Central memory CD8-positive, alpha-beta T cell (primary cell): ENCODE results near the gene OTOF.

Experiments
- ATAC-seq: fragments of 150-1000 bp; cut with Tn5 transposase; replicated peaks from 2 replicates; pipeline ENCODE4 v1.10.0; 2022; ENCODE audit warnings: mild to moderate bottlenecking, moderate FRiP score, moderate number of reproducible peaks; ENCODE audit not compliant: poor library complexity, severe bottlenecking; ENCODE audit errors: extremely low read depth
- DNase-seq, 2 donors: peaks; one replicate each; pipeline ENCODE4 v3.0.0; 2021; ENCODE audit warnings: low spot score in 2 of 2
- H3K27ac Mint-ChIP-seq: one replicate; pipeline ENCODE4 v1.8.0; 2022; ENCODE audit warnings: low read depth, mild to moderate bottlenecking, moderate library complexity, mixed read lengths
- H3K27me3 Mint-ChIP-seq: one replicate; pipeline ENCODE4 v1.8.0; 2022; ENCODE audit warnings: mixed read lengths
- H3K36me3 Mint-ChIP-seq: one replicate; pipeline ENCODE4 v1.8.0; 2022; ENCODE audit warnings: mild to moderate bottlenecking, moderate library complexity, mixed read lengths; ENCODE audit not compliant: insufficient read depth
- H3K4me1 Mint-ChIP-seq: one replicate; pipeline ENCODE4 v1.8.0; 2022; ENCODE audit warnings: mixed read lengths
- H3K4me3 Mint-ChIP-seq: one replicate; pipeline ENCODE4 v1.8.0; 2022; ENCODE audit warnings: mild to moderate bottlenecking, moderate library complexity, mixed read lengths
- H3K9me3 Mint-ChIP-seq: one replicate; pipeline ENCODE4 v1.8.0; 2022; ENCODE audit warnings: mixed read lengths

Gene OTOF

GRCh38 chr2:26465266-26465925 is 12.5 kb downstream of the OTOF start:
- Mint-ChIP-seq H3K4me1 (no peaks in the 10 kb centered on the region), H3K9me3 (no peaks in the 10 kb centered on the region), H3K27me3 (no peaks in the 10 kb centered on the region), H3K27ac (no peak overlapping the region), H3K36me3 (no peaks in the 10 kb centered on the region), H3K4me3 (no peak overlapping the region)
- no peak for DNase-seq
- ATAC-seq: no peak

DNA sequence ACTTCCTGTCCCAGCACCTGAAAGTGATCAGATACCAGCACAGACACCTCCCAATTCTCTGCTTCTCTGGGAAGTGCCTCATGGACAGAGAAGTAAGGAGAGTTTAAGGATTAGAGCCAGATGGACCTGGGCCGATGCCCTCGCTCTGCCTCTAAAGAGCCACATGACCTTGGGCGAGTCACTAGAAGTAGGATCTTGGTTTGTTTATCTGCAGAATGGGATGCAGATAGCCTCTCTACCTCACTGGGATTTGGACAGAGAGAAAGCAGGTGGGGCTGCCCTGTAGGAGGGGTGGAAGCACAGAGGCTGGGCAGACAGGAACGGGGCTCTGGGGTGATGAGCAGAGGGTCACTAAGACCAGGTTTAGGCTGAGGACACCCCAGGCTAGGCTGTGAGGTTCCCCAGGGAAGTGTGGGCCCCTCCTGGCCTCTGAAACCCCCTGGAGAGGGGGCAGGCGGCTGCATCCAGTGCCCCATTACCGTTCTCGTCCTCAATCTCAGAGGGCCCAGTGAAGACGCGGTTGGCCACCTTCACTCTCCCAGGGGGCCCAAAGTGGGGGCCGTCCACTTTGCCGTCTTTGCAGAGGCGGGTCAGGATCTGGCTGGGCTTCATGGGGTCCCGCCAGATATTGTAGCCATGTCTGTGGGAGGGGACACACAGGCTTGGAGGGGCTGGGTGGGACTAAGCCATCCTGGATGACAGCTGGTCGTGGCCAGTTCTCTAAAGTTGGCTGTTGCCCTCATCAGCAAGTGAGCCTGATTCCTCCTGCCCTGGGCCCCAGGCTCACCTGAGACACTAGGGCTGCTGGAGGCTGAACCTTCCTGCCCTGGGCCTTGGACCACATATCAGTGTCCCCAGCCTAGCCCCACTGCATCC is 13.3 kb downstream of the OTOF start:
- H3K4me3 Mint-ChIP-seq: no peak overlapping the region
- DNase-seq: no peak
- ATAC-seq: no peak
- H3K27ac Mint-ChIP-seq: no peak overlapping the region
- H3K9me3 Mint-ChIP-seq: no peaks in the 10 kb centered on the region
- no peaks in the 10 kb centered on the region for H3K27me3 Mint-ChIP-seq
- no peaks in the 10 kb centered on the region for H3K4me1 Mint-ChIP-seq
- no peaks in the 10 kb centered on the region for H3K36me3 Mint-ChIP-seq

GRCh38 chr2:26463244-26464192 is 14.4 kb downstream of the OTOF start:
- no peak overlapping the region for H3K4me3 Mint-ChIP-seq
- no peaks in the 10 kb centered on the region for H3K4me1 Mint-ChIP-seq
- no peaks in the 10 kb centered on the region for H3K27me3 Mint-ChIP-seq
- ATAC-seq (no peak), DNase-seq (no peak)
- peaks cover 2% of the 10 kb centered on the region for H3K36me3 Mint-ChIP-seq
- no peak overlapping the region for H3K27ac Mint-ChIP-seq
- H3K9me3 Mint-ChIP-seq: no peaks in the 10 kb centered on the region

DNA sequence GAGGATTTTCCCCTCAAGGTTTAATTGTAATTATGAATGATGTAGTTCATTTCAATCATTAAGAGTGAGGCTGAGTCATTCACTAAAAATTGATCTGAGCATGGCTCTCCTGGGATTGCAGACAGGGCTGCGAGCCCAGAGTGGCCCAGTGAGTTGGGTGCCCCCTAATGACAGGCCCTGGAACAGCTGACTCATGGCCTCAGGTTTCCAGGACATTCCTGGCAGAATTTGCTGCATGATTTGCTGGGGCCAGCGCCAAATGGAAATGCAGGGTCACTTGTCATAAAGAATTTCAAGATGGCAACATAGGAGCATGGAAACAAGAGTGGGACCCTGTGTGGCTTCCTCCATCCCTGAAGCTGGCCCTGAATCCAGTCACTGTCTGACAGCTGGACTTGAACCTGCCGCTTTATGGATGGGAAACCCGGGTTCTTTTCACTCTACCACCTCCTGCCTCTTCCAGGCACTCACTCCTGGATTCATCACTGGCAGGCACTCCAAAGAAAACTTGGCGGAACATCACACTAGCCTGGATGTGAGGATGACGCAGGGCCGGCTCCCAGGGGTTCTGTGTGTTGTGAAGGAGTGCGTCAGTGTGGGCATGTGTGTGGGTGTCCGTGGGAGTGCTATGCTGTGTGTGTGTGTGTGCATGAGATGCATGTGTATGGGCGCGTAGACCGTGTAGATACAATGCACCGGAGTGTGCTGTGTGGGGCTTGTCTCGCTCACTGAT is 15.2 kb downstream of the OTOF start:
- H3K36me3 Mint-ChIP-seq: peaks cover 2% of the 10 kb centered on the region
- H3K4me1 Mint-ChIP-seq: no peaks in the 10 kb centered on the region
- ATAC-seq: no peak
- H3K27me3 Mint-ChIP-seq: no peaks in the 10 kb centered on the region
- no peak overlapping the region for H3K27ac Mint-ChIP-seq
- no peak overlapping the region for H3K4me3 Mint-ChIP-seq
- DNase-seq: no peak
- H3K9me3 Mint-ChIP-seq: no peaks in the 10 kb centered on the region

DNA sequence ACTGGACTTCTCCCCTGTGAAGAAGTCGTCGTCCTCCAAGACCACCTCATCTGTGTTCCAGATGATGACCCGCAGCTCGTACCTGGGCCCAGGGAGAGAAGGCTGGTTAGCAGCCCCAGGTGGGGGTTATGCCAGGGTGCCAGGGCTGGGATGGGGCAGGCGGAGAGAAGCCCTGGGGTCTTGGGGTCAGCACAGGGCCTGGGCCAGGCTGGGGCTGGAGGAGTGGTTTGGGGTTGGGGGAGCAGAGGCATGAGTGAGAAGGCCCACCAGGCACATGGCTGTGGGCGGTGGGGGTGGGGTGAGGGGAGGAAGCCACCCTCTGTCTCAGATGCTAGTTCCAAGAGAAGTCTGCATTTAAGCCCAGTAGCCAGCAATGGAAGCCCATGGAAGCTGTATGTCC is 15.8 kb downstream of the OTOF start:
- ATAC-seq (no peak), DNase-seq (no peak)
- H3K9me3 Mint-ChIP-seq: no peaks in the 10 kb centered on the region
- peaks cover 2% of the 10 kb centered on the region for H3K36me3 Mint-ChIP-seq
- no peak overlapping the region for H3K27ac Mint-ChIP-seq
- H3K4me1 Mint-ChIP-seq: no peaks in the 10 kb centered on the region
- no peaks in the 10 kb centered on the region for H3K27me3 Mint-ChIP-seq
- no peak overlapping the region for H3K4me3 Mint-ChIP-seq

DNA sequence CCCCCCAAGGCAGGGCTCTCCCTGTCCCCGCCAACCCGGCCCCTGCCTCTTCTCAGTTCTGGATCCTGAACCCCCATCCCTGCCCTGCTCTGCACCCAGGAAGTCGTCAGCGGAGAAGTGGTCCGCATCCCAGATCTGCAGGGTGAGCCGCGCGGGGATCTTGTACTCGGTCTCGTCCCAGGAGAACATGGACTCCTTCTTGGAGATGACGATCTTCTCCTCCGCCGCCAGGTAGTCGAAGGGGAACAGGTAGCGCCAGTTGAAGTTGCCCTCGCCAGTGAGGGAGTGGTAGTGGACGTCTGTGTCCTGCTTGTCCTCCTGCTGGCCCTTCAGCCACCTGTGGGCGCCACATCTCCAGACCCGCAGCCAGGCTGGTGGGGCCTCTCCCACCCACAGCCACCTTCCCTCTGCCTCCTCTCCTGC is 16.3 kb downstream of the OTOF start:
- no peak for ATAC-seq
- no peak for DNase-seq
- H3K4me1 Mint-ChIP-seq: no peaks in the 10 kb centered on the region
- no peak overlapping the region for H3K4me3 Mint-ChIP-seq
- no peaks in the 10 kb centered on the region for H3K9me3 Mint-ChIP-seq
- no peaks in the 10 kb centered on the region for H3K27me3 Mint-ChIP-seq
- peaks cover 2% of the 10 kb centered on the region for H3K36me3 Mint-ChIP-seq
- H3K27ac Mint-ChIP-seq: no peak overlapping the region

- H3K9me3 Mint-ChIP-seq: no peaks in the 10 kb centered on the region
- no peaks in the 10 kb centered on the region for H3K27me3 Mint-ChIP-seq
- no peak for DNase-seq
- H3K27ac Mint-ChIP-seq: no peak overlapping the region
- no peak for ATAC-seq
- H3K4me1 Mint-ChIP-seq: no peaks in the 10 kb centered on the region
- peaks cover 2% of the 10 kb centered on the region for H3K36me3 Mint-ChIP-seq
- no peak overlapping the region for H3K4me3 Mint-ChIP-seq
Observed at GRCh38 chr2:26460613-26461031, 17.3 kb downstream of the OTOF start.

DNA sequence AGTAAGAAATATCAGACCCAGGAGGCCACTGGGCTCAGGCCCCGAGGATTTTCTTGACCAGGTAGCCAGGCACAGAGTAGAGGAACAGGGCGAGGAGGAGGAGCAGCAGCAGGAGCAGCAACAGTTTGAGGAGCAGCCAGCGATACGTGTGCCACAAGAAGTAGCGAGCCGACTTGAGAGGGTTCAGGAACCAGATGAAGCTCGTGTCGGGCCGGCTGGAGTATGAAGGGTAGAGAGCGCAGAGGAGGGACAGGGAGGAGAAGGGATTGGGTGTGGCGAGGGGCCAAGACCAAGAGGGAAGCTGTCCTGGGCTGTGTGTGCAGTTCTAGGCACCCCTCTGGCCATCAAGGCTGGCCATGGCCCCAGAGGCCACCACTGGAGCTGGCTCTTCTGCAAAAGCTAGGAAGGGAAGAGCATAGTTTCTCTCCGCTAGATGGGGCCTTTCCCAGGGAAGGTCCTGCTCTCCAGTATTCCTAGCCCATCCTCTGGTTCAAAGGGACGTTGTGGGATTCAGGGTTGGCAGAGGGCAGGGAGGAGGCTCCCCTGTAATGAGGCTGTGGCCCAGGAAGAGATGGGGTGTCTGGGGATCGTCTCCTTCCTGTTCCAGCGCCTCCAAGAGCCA is 17.8 kb downstream of the OTOF start:
- Mint-ChIP-seq H3K9me3 (no peaks in the 10 kb centered on the region), H3K27ac (no peak overlapping the region), H3K4me3 (no peak overlapping the region), H3K27me3 (no peaks in the 10 kb centered on the region), H3K4me1 (no peaks in the 10 kb centered on the region), H3K36me3 (peaks cover 2% of the 10 kb centered on the region)
- ATAC-seq (no peak), DNase-seq (no peak)

DNA sequence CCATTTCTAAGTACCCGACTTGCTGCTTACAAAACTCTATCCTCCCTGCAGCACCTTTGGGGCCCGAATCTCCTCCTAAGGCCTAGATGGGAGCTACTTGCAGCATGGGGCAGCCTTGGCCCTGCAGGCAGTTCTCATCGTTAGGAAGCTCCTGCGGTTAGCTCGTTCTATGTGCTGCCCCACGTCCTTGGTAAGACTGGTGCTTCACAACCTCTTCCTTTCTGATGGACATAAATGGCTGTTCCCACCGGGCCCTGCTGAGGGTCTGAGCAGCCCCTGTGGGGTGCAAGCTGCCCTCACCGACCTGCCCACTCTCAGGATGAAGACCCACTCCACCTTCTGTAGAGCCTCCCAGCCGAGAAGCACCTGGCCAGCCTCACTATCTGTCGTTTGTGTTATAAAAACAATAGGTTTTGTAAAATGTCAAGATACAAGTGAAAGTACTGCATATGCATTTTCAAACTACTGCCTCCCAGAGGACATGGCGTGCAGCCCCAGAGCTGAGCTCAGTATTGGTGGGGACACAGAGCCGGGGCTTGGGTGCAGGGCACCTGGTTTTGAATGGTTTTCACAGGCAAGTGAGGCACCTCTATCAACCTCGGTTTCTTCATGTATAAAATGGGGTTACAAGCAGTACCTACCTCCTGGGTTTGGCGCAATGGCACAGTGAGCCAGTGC is 19.4 kb downstream of the OTOF start:
- H3K36me3 Mint-ChIP-seq: peaks cover 3% of the 10 kb centered on the region
- H3K9me3 Mint-ChIP-seq: no peaks in the 10 kb centered on the region
- no peak overlapping the region for H3K4me3 Mint-ChIP-seq
- no peak overlapping the region for H3K27ac Mint-ChIP-seq
- ATAC-seq: no peak
- H3K27me3 Mint-ChIP-seq: no peaks in the 10 kb centered on the region
- DNase-seq: no peak
- no peaks in the 10 kb centered on the region for H3K4me1 Mint-ChIP-seq

DNA sequence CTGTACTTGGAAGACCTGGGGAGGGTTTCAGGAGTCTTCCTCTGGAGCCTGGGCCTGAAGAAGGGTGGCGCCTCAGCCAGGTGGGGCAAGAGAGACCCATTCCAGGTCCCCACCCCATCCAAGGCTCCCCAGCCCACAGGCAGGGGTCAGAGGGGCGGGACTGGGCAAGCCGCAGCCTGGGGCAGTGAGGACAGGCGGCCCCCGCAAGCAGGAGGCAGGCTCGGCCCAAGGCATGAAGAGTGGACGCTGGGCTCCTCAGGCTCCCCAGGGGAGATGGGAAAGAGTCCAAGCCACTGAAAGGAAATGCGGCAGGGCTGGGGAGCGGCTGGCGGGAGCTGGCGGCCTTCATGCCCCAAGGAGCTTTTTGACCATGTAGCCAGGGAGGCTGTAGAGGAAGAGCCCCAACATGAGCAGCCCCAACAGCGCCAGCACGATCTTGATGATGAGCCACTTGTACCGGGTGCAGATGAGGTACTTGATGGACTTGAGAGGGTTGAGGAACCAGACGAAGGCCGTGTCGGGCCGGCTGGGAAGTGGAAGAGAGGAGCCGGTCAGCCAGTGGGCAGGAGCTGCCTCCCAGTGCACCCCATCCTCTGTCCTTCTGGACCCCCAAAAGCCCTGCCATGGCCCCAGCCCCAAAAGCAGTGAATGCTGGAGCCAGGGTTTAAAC is 20.1 kb downstream of the OTOF start:
- no peak for DNase-seq
- H3K36me3 Mint-ChIP-seq: peaks cover 3% of the 10 kb centered on the region
- no peak for ATAC-seq
- no peak overlapping the region for H3K4me3 Mint-ChIP-seq
- H3K9me3 Mint-ChIP-seq: no peaks in the 10 kb centered on the region
- no peak overlapping the region for H3K27ac Mint-ChIP-seq
- no peaks in the 10 kb centered on the region for H3K27me3 Mint-ChIP-seq
- H3K4me1 Mint-ChIP-seq: no peaks in the 10 kb centered on the region

GRCh38 chr2:26457251-26457666 is 20.7 kb downstream of the OTOF start:
- no peak for ATAC-seq
- Mint-ChIP-seq H3K27me3 (no peaks in the 10 kb centered on the region), H3K4me3 (no peak overlapping the region), H3K27ac (no peak overlapping the region), H3K4me1 (no peaks in the 10 kb centered on the region), H3K36me3 (peaks cover 3% of the 10 kb centered on the region), H3K9me3 (no peaks in the 10 kb centered on the region)
- DNase-seq: no peak
